ENCODE data around the gene MTG2.
A peak's percentile ranks its signal among the peaks of the same experiment; 100 is the strongest.

Gene MTG2

GRCh38 chr20:62236766-62237513, 54.1 kb downstream of the MTG2 start:
- DNase-seq = no peak

GRCh38 chr20:62237514-62237800, 54.6 kb downstream of the MTG2 start:
- DNase-seq = no peak

- DNase-seq = peak; percentile 100
These were observed 55.2 kb downstream of the MTG2 start, which contains the start of gene OSBPL2 for GRCh38 chr20:62237801-62238568. Gene OSBPL2 (plus strand): TSS chr20:62238521. CDS start chr20:62256185, 17,664 bp downstream.

- no peak for DNase-seq
These were observed 55.9 kb downstream of the MTG2 start for GRCh38 chr20:62238569-62239277.

- no peak for DNase-seq
These were observed 56.6 kb downstream of the MTG2 start for GRCh38 chr20:62239278-62239879.

- no peak for DNase-seq
These were observed 57.3 kb downstream of the MTG2 start for GRCh38 chr20:62240020-62240685.

GRCh38 chr20:62241506-62241905, 58.7 kb downstream of the MTG2 start:
- no peak for DNase-seq

- DNase-seq = no peak
These were observed 59.3 kb downstream of the MTG2 start for GRCh38 chr20:62242176-62242575.

- no peak for DNase-seq
These were observed 60.3 kb downstream of the MTG2 start for GRCh38 chr20:62243106-62243505.

GRCh38 chr20:62243906-62244515, 61.2 kb downstream of the MTG2 start:
- DNase-seq = no peak

GRCh38 chr20:62244644-62245108, 61.8 kb downstream of the MTG2 start:
- no peak for DNase-seq

GRCh38 chr20:62245911-62246280, 63.1 kb downstream of the MTG2 start:
- DNase-seq = no peak

- DNase-seq = no peak
These were observed 63.6 kb downstream of the MTG2 start for GRCh38 chr20:62246431-62246830.

- no peak for DNase-seq
These were observed 64.2 kb downstream of the MTG2 start for GRCh38 chr20:62246872-62247652.

- no peak for DNase-seq
These were observed 66.2 kb downstream of the MTG2 start for GRCh38 chr20:62248890-62249560.

GRCh38 chr20:62252342-62252966, 69.6 kb downstream of the MTG2 start:
- DNase-seq = no peak
